ENCODE results near the gene ITIH4.

Gene ITIH4

GRCh38 chr3:52830535-52831258 lies at the start of gene ITIH4:
ITIH4 (minus strand) TSS chr3:52830672; CDS start chr3:52830642, 30 bp downstream.
- DNase-seq (ENCODE audit: low read depth), result no peak

GRCh38 chr3:52880047-52880446 lies 49.6 kb upstream of the ITIH4 start:
- no peak for DNase-seq (ENCODE audit: low read depth)

- no peak for DNase-seq (ENCODE audit: low read depth)
Measured at GRCh38 chr3:52879581-52879980, 49.1 kb upstream of the ITIH4 start.

GRCh38 chr3:52879090-52879489 lies 48.6 kb upstream of the ITIH4 start:
- no peak for DNase-seq (ENCODE audit: low read depth)

- DNase-seq (ENCODE audit: low read depth), result no peak
Measured at GRCh38 chr3:52877085-52877484, 46.6 kb upstream of the ITIH4 start.

- DNase-seq (ENCODE audit: low read depth), result no peak
Measured at GRCh38 chr3:52874864-52875587, 44.6 kb upstream of the ITIH4 start.

GRCh38 chr3:52874160-52874701 lies 43.8 kb upstream of the ITIH4 start:
- no peak for DNase-seq (ENCODE audit: low read depth)

GRCh38 chr3:52873433-52874159 lies 43.1 kb upstream of the ITIH4 start:
- no peak for DNase-seq (ENCODE audit: low read depth)

GRCh38 chr3:52872245-52872644 lies 41.8 kb upstream of the ITIH4 start:
- DNase-seq (ENCODE audit: low read depth), result no peak

- DNase-seq (ENCODE audit: low read depth), result no peak
Measured at GRCh38 chr3:52871761-52872160, 41.3 kb upstream of the ITIH4 start.

GRCh38 chr3:52870471-52870870 lies 40.0 kb upstream of the ITIH4 start:
- no peak for DNase-seq (ENCODE audit: low read depth)

GRCh38 chr3:52866427-52866826 lies 36.0 kb upstream of the ITIH4 start:
- no peak for DNase-seq (ENCODE audit: low read depth)

- no peak for DNase-seq (ENCODE audit: low read depth)
Measured at GRCh38 chr3:52865994-52866393, 35.5 kb upstream of the ITIH4 start.

- DNase-seq (ENCODE audit: low read depth), result no peak
Measured at GRCh38 chr3:52860424-52860768, 29.9 kb upstream of the ITIH4 start.

- DNase-seq (ENCODE audit: low read depth), result no peak
Measured at GRCh38 chr3:52859686-52860423, 29.4 kb upstream of the ITIH4 start.

GRCh38 chr3:52857864-52858263 lies 27.4 kb upstream of the ITIH4 start:
- DNase-seq (ENCODE audit: low read depth), result no peak

- no peak for DNase-seq (ENCODE audit: low read depth)
Measured at GRCh38 chr3:52857133-52857532, 26.7 kb upstream of the ITIH4 start.

GRCh38 chr3:52856666-52857065 lies 26.2 kb upstream of the ITIH4 start:
- DNase-seq (ENCODE audit: low read depth), result no peak

- no peak for DNase-seq (ENCODE audit: low read depth)
Measured at GRCh38 chr3:52854013-52854412, 23.5 kb upstream of the ITIH4 start.

- DNase-seq (ENCODE audit: low read depth), result no peak
Measured at GRCh38 chr3:52852419-52852818, 21.9 kb upstream of the ITIH4 start.

- no peak for DNase-seq (ENCODE audit: low read depth)
Measured at GRCh38 chr3:52851348-52851747, 20.9 kb upstream of the ITIH4 start.

GRCh38 chr3:52849656-52850055 lies 19.2 kb upstream of the ITIH4 start:
- no peak for DNase-seq (ENCODE audit: low read depth)
